Left lung (tissue), 10 donors: ENCODE data around the gene DVL1. TPM values are rescaled to one million over a fixed set of nuclear protein-coding genes. Genes with fewer than 3 reads are reported as not detected.

Experiments used
- ATAC-seq: fragments of 200-7000 bp; cut with Tn5 transposase; one replicate; pipeline ENCODE4 v1.9.1; 2020; ENCODE audit warnings: moderate library complexity
- DNase-seq, 4 donors: peaks; one replicate each; pipeline ENCODE4 v3.0.0-alpha.2; 2013 to 2020
- H3K27ac ChIP-seq, 2 donors: fragments of 200-600 bp; sonication (generic) in 1 of 2; one replicate each; pipeline versions ENCODE4 v1.5.0 to v1.8.0; 2020 to 2021
- H3K27me3 ChIP-seq, 2 donors: fragments of 200-600 bp; sonication (generic) in 1 of 2; one replicate each; pipeline versions ENCODE4 v1.5.0 to v1.8.0; 2020 to 2021
- H3K36me3 ChIP-seq, 2 donors: fragments of 200-600 bp; sonication (generic) in 1 of 2; one replicate each; pipeline versions ENCODE4 v1.5.0 to v1.8.0; 2020 to 2021
- H3K4me1 ChIP-seq, 2 donors: fragments of 200-600 bp; one replicate each; pipeline ENCODE4 v1.8.0; 2021
- H3K4me3 ChIP-seq, 2 donors: fragments of 200-600 bp; sonication (generic) in 1 of 2; one replicate each; pipeline versions ENCODE4 v1.5.0 to v1.8.0; 2020 to 2021; ENCODE audit warnings: mild to moderate bottlenecking in 1 of 2
- H3K9me3 ChIP-seq, 2 donors: fragments of 200-600 bp; sonication (generic) in 1 of 2; one replicate each; pipeline versions ENCODE4 v1.5.0 to v1.8.0; 2020 to 2021
- intact Hi-C, 2 donors: fragments of 100-400 bp; cut with DNase I; formaldehyde crosslinking; loops; one replicate each; pipeline versions ENCODE4 v1.11.2 to v1.14.2; 2022
- polyA plus RNA-seq, 6 donors: library from polyadenylated mRNA; unstranded; fragments of 120-200 nt; gene quantifications; one replicate each; pipeline ENCODE4 v1.2.1, GENCODE V29; 2013; ENCODE audit not compliant: insufficient read length in 6 of 6
- total RNA-seq, 2 donors: library from RNA; stranded (reverse); fragmentation: NEBNext Ultra II Directional; extraction: Animal tissue kit (Norgen Biotek cat#: 25700); gene quantifications; one replicate each; pipeline ENCODE4 v1.2.1, GENCODE V29; 2021
- TF ChIP-seq, protein P1 (sequence below), 2 donors: fragments of 200-600 bp; sonication (generic) in 1 of 2; IDR thresholded peaks; one replicate each; pipeline versions ENCODE4 v1.5.0 to v1.8.0; 2021; ENCODE audit warnings: antibody characterized with exemption in 2 of 2
- donor health status: DM: no; HTN: yes; CAD: no.
- donor health status: DM: no; HTN: no; CAD: no.

The DVL1 gene
- total and polyA plus RNA-seq, 8 donors, result 20.6 to 81.2 (median 30.4) TPM

- ATAC-seq (no peak), DNase-seq (no peak)
- intact Hi-C loops, result no loop called here
- Histone ChIP-seq H3K9me3 (no peaks in the 10 kb centered on the region), H3K4me1 (peaks cover 7 to 27% of the 10 kb centered on the region in 2 donors), H3K36me3 (peaks cover 0 to 90% of the 10 kb centered on the region in 2 donors), H3K27ac (no peak overlapping the region), H3K27me3 (no peaks in the 10 kb centered on the region), H3K4me3 (no peak overlapping the region)
- TF ChIP-seq, protein P1, sequence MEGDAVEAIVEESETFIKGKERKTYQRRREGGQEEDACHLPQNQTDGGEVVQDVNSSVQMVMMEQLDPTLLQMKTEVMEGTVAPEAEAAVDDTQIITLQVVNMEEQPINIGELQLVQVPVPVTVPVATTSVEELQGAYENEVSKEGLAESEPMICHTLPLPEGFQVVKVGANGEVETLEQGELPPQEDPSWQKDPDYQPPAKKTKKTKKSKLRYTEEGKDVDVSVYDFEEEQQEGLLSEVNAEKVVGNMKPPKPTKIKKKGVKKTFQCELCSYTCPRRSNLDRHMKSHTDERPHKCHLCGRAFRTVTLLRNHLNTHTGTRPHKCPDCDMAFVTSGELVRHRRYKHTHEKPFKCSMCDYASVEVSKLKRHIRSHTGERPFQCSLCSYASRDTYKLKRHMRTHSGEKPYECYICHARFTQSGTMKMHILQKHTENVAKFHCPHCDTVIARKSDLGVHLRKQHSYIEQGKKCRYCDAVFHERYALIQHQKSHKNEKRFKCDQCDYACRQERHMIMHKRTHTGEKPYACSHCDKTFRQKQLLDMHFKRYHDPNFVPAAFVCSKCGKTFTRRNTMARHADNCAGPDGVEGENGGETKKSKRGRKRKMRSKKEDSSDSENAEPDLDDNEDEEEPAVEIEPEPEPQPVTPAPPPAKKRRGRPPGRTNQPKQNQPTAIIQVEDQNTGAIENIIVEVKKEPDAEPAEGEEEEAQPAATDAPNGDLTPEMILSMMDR (IDR thresholded peaks at IDR 0.05), result no peak
Observed at GRCh38 chr1:1314237-1314586, 35.0 kb downstream of the DVL1 start.

- Histone ChIP-seq H3K4me3 (no peak overlapping the region), H3K27me3 (no peaks in the 10 kb centered on the region), H3K27ac (no peak overlapping the region), H3K36me3 (peaks cover 0 to 85% of the 10 kb centered on the region in 2 donors), H3K9me3 (no peaks in the 10 kb centered on the region), H3K4me1 (peaks cover 3 to 27% of the 10 kb centered on the region in 2 donors)
- intact Hi-C loops, result no loop called here
- DNase-seq (no peak), ATAC-seq (no peak)
- TF ChIP-seq, protein P1 (IDR thresholded peaks at IDR 0.05), result no peak
Observed at GRCh38 chr1:1313500-1314236, 35.5 kb downstream of the DVL1 start.

DNA sequence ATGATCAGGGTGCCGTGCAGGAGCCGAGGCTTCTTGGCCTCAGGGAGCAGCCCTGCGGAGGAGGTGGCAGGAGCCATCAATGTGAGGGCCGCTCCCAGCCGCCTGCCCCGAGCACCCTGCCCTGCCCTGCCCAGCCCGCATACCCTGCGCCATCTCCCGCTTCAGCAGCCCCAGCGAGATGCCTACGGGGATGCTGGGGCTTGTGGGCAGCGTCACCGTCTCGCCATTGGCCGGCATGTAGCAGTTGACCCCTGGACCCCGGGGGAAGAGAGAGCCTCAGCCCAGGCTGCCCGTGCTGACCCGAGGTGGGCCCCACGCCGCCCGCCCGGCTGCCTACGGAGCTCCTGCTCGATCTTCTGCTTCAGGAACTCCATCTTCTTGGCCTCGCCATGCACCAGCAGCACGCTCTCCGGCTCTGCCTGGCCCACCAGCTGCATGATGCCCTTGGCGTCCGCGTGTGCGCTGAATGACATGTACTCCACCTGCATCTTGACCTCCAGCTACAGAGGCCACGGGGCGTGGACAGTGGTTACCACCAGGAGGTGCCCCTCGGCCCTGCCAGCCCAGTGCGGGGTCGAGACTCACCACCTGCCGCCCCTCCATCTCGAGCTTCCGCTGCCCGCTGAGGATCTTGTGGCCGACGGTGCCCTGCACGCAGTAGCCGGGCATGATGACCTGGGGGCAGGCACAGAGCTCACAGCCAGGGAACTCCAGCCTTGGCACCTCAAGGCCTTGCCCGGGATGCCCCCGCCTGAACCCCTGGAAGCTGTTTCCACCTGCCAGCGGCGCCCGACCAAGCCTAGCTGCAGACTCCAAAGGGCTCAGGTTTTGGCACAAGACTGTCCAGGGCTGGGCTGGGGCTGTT lies 36.5 kb downstream of the DVL1 start:
- DNase-seq, result no peak
- Histone ChIP-seq H3K4me3 (no peak overlapping the region), H3K36me3 (peaks cover 0 to 76% of the 10 kb centered on the region in 2 donors), H3K27me3 (no peaks in the 10 kb centered on the region), H3K9me3 (no peaks in the 10 kb centered on the region), H3K4me1 (peaks cover 0 to 18% of the 10 kb centered on the region in 2 donors), H3K27ac (no peak overlapping the region)
- TF ChIP-seq, protein P1 (IDR thresholded peaks at IDR 0.05), result no peak
- intact Hi-C loops, result no loop called here
- no peak for ATAC-seq

GRCh38 chr1:1311107-1312104 lies 37.8 kb downstream of the DVL1 start:
- intact Hi-C loops, result no loop called here
- no peak overlapping the region for H3K4me3 ChIP-seq

More at GRCh38 chr1:1311107-1312104, 37.8 kb downstream of the DVL1 start:
- no peak for DNase-seq
- Histone ChIP-seq H3K27ac (no peak overlapping the region), H3K4me1 (peaks cover 5 to 25% of the 10 kb centered on the region in 2 donors), H3K9me3 (no peaks in the 10 kb centered on the region), H3K27me3 (no peaks in the 10 kb centered on the region), H3K36me3 (peaks cover 0 to 64% of the 10 kb centered on the region in 2 donors)
- TF ChIP-seq, protein P1 (IDR thresholded peaks at IDR 0.05), result no peak
- ATAC-seq, result no peak
